ENCODE data around the gene ARHGAP5. TPM values are rescaled to one million over a fixed set of nuclear protein-coding genes. Genes with fewer than 3 reads are reported as not detected.

The ARHGAP5 gene
- polyA plus RNA-seq, 4 donors, result 14.9 to 64.9 (median 32.4) TPM

DNA sequence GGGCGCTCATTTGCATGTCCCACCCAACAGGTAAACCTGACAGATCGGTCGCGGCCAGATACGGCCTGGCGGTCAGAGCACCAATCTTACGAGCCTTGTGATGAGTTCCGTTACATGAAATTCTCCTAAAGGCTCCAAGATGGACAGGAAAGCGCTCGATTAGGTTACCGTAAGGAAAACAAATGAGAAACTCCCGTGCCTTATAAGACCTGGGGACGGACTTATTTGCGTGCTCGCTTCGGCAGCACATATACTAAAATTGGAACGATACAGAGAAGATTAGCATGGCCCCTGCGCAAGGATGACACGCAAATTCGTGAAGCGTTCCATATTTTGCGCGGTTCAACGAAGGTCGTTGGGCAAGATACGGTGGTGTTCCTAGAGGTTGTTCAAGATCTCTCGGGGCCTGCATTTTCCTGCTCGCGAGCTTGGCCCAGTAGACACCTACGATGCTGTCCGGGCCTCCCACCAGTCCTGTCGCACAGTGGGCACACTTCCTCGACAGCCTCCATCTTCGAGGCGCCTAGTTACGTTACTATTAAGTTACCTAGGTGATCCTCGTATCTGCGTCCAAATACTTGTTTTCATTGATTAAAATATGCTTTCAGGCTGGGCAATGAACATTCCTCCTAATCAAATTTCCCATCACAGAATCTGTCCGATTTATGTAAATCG lies 124.8 kb downstream of the ARHGAP5 start, which contains the start of gene RNU6-7:
TSS of gene RNU6-7 (plus strand) at position 230 of the 675 bp plus-strand sequence.
- peaks cover 0 to 15% (median 0%) of the 10 kb centered on the region in 3 donors for H3K4me1 ChIP-seq (ENCODE audit: control insufficient read depth in 3 of 3, insufficient read depth in 2 of 3, low read depth in 1 of 3, low read length in 2 of 3)
- H3K9me3 ChIP-seq (ENCODE audit: control insufficient read depth in 2 of 2, insufficient read depth in 1 of 2, low read depth in 1 of 2, low read length in 1 of 2), result no peaks in the 10 kb centered on the region
- peak in 1 of 2 donors; percentile 82 for DNase-seq
- peak within 1 kb of the TSS; percentile 68 to 96 (median 93) for H3K27ac ChIP-seq (ENCODE audit: low read depth in 1 of 3, low read length in 2 of 3)
- 1 to 3% (median 1%) methylated on average over 40 of the region's 40 CpGs for WGBS, 3 donors
- no peak for FAIRE-seq
- peak within 1 kb of the TSS; percentile 42 to 91 (median 71) for H3K4me3 ChIP-seq (ENCODE audit: low read depth in 1 of 3, low read length in 3 of 3)
- no peaks in the 10 kb centered on the region for H3K27me3 ChIP-seq (ENCODE audit: control insufficient read depth in 3 of 3, insufficient read depth in 3 of 3, low read length in 3 of 3)
- H3K36me3 ChIP-seq (ENCODE audit: control insufficient read depth in 3 of 3, insufficient read depth in 2 of 3, low read depth in 1 of 3, low read length in 3 of 3), result no peaks in the 10 kb centered on the region

DNA sequence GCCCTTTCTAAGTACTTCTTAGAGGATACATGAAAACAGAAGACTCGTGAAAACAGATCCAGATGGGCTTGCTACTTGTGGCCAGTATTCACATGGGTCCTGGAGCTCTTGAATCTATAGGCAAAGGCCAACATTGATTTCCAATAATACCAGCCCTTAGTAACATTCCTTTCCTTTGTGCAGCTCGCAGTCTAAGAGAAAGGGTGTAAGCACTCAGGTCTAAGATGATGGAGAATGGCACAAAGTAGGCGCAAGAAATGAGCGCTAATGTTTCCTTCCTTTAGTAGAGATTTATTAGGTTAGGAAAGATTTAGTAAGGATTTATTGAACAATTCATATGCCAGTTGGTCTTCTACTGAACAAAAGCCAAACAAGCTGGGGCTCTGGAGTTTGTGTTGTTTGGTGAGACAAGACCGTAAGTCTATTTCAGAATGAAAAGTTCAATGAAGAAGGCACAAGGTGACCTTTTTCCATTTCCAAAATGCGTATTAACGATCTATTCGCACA lies 125.4 kb downstream of the ARHGAP5 start:
- H3K4me1 ChIP-seq (ENCODE audit: control insufficient read depth in 3 of 3, insufficient read depth in 2 of 3, low read depth in 1 of 3, low read length in 2 of 3), result peaks cover 0 to 17% (median 0%) of the 10 kb centered on the region in 3 donors
- 0 to 2% (median 1%) methylated on average over 8 of the region's 8 CpGs for WGBS, 3 donors
- no peaks in the 10 kb centered on the region for H3K36me3 ChIP-seq (ENCODE audit: control insufficient read depth in 3 of 3, insufficient read depth in 2 of 3, low read depth in 1 of 3, low read length in 3 of 3)
- no peak for DNase-seq
- peak overlapping the region in 1 of 3 donors; percentile 91 for H3K4me3 ChIP-seq (ENCODE audit: low read depth in 1 of 3, low read length in 3 of 3)
- no peaks in the 10 kb centered on the region for H3K9me3 ChIP-seq (ENCODE audit: control insufficient read depth in 2 of 2, insufficient read depth in 1 of 2, low read depth in 1 of 2, low read length in 1 of 2)
- no peaks in the 10 kb centered on the region for H3K27me3 ChIP-seq (ENCODE audit: control insufficient read depth in 3 of 3, insufficient read depth in 3 of 3, low read length in 3 of 3)
- H3K27ac ChIP-seq (ENCODE audit: low read depth in 1 of 3, low read length in 2 of 3), result peak overlapping the region; percentile 68 to 96 (median 93)
- FAIRE-seq, result no peak

DNA sequence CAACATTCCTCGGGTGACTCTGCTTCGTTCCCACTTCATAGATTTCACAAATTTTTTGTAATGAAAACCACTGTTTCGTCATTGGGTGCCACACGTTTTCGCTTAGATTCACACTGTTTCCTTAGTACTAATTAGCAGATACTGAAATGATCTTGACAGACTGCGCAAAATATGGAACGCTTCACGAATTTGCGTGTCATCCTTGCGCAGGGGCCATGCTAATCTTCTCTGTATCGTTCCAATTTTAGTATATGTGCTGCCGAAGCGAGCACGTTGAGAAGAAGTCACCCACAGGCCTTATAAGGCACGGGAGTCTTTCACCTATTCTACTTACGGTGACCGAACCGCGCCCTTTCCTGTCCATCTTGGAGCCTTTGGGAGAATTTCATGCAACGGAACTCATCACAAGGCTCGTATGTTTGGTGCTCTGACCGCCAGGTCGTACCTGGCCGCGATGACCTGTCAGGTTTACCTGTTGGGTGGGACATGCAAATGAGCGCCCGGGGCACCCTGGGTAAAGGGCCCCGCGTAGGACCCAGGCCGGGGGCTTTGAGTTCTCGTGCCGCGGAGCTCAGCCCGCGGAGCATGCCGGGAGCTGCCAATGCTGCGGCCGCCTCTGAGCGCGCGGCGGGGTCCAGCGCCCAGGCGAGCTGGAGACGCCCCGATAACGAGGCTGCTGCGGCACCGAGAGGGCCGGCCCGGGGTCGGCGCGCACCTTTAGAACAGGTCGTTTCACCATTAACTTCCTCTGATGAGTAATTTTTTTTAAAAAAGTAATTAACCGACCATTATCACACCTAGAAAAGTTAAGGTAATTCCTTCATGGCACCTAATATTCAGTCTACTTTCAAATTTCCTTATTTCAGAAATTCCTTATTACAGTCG lies 126.1 kb downstream of the ARHGAP5 start, which contains the start of gene RNU6-8:
TSS of gene RNU6-8 (minus strand) at position 272 of the 885 bp plus-strand sequence.
- no peaks in the 10 kb centered on the region for H3K36me3 ChIP-seq (ENCODE audit: control insufficient read depth in 3 of 3, insufficient read depth in 2 of 3, low read depth in 1 of 3, low read length in 3 of 3)
- peak within 1 kb of the TSS; percentile 31 to 91 (median 62) for H3K4me3 ChIP-seq (ENCODE audit: low read depth in 1 of 3, low read length in 3 of 3)
- peaks cover 0 to 20% (median 0%) of the 10 kb centered on the region in 3 donors for H3K4me1 ChIP-seq (ENCODE audit: control insufficient read depth in 3 of 3, insufficient read depth in 2 of 3, low read depth in 1 of 3, low read length in 2 of 3)
- H3K27ac ChIP-seq (ENCODE audit: low read depth in 1 of 3, low read length in 2 of 3), result peak within 1 kb of the TSS; percentile 68 to 96 (median 93)
- no peaks in the 10 kb centered on the region for H3K9me3 ChIP-seq (ENCODE audit: control insufficient read depth in 2 of 2, insufficient read depth in 1 of 2, low read depth in 1 of 2, low read length in 1 of 2)
- 0 to 1% (median 0%) methylated on average over 57 of the region's 57 CpGs for WGBS, 3 donors
- no peaks in the 10 kb centered on the region for H3K27me3 ChIP-seq (ENCODE audit: control insufficient read depth in 3 of 3, insufficient read depth in 3 of 3, low read length in 3 of 3)
- DNase-seq (peak; percentile 77 to 96), FAIRE-seq (no peak)

DNA sequence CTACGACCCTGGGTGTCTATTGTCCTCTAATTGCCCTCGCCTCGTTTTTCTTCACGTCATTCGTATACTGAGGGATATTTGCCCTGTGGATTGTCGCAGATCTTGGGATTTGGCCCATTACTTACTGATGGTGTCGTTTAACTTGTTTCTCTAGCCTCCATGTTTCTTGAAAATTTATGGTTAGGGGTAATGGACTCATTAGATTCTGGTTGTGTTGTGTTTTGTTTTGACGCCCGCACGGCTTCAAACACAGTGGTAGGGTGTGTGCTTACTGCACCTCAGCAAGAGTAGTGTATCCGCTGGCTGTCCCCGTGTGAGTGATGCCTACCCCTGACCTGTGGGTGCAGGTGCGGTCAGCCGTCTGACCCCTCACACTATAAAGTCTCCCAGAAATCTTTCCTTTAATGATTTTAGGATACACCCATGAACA lies 126.8 kb downstream of the ARHGAP5 start:
- Histone ChIP-seq H3K27ac (ENCODE audit: low read depth in 1 of 3, low read length in 2 of 3) (peak overlapping the region in 2 of 3 donors; percentile 37 to 93), H3K36me3 (ENCODE audit: control insufficient read depth in 3 of 3, insufficient read depth in 2 of 3, low read depth in 1 of 3, low read length in 3 of 3) (no peaks in the 10 kb centered on the region), H3K4me1 (ENCODE audit: control insufficient read depth in 3 of 3, insufficient read depth in 2 of 3, low read depth in 1 of 3, low read length in 2 of 3) (peaks cover 0 to 20% (median 0%) of the 10 kb centered on the region in 3 donors), H3K27me3 (ENCODE audit: control insufficient read depth in 3 of 3, insufficient read depth in 3 of 3, low read length in 3 of 3) (no peaks in the 10 kb centered on the region), H3K4me3 (ENCODE audit: low read depth in 1 of 3, low read length in 3 of 3) (peak overlapping the region; percentile 4 to 91 (median 62)), H3K9me3 (ENCODE audit: control insufficient read depth in 2 of 2, insufficient read depth in 1 of 2, low read depth in 1 of 2, low read length in 1 of 2) (no peaks in the 10 kb centered on the region)
- DNase-seq, result peak; percentile 39 to 65
- 1 to 2% (median 2%) methylated on average over 14 of the region's 14 CpGs for WGBS, 3 donors
- FAIRE-seq, result no peak

DNA sequence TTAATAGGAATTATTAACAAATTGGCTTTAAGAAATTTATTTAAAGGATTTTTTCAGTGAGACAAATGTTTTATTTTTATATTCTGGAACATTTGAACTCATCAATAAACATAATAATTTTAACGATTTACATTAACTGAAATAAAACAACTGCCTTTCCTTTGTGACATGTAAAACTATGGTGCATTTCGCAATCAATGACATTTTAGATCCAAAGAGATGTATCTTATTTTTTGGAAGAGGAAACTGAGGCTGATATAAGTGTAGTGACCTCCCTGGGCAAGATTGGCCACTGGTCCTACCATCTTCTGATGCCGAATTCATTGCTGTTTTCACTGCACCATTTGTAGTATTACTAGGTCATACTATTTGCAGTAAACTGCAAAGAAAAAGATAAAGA lies 128.4 kb downstream of the ARHGAP5 start:
- no peaks in the 10 kb centered on the region for H3K27me3 ChIP-seq (ENCODE audit: control insufficient read depth in 3 of 3, insufficient read depth in 3 of 3, low read length in 3 of 3)
- H3K4me3 ChIP-seq (ENCODE audit: low read depth in 1 of 3, low read length in 3 of 3), result no peak overlapping the region
- peaks cover 0 to 20% (median 0%) of the 10 kb centered on the region in 3 donors for H3K4me1 ChIP-seq (ENCODE audit: control insufficient read depth in 3 of 3, insufficient read depth in 2 of 3, low read depth in 1 of 3, low read length in 2 of 3)
- H3K27ac ChIP-seq (ENCODE audit: low read depth in 1 of 3, low read length in 2 of 3), result no peak overlapping the region
- FAIRE-seq (no peak), DNase-seq (no peak)
- WGBS, 3 donors, result 92 to 94% (median 93%) methylated on average over 3 of the region's 3 CpGs
- H3K9me3 ChIP-seq (ENCODE audit: control insufficient read depth in 2 of 2, insufficient read depth in 1 of 2, low read depth in 1 of 2, low read length in 1 of 2), result no peaks in the 10 kb centered on the region
- no peaks in the 10 kb centered on the region for H3K36me3 ChIP-seq (ENCODE audit: control insufficient read depth in 3 of 3, insufficient read depth in 2 of 3, low read depth in 1 of 3, low read length in 3 of 3)

DNA sequence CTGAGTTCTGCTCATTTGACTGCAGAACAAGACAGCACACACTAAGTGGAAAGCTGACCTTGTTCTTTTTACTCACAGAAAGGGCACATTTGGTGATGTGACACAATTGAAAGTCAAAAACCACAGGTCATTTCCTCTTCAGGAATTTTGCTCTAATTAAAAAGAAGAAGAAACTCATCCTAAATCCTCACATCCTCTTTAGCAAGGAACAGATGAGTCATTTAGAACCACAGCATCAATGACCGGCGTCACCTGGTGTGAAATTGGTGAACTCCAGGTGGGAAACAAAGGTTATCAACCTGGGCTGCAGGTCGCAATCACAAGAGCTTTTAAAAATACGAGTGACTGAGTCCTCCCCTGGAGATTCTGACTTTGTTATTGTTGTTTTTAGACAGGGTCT lies 128.9 kb downstream of the ARHGAP5 start:
- H3K9me3 ChIP-seq (ENCODE audit: control insufficient read depth in 2 of 2, insufficient read depth in 1 of 2, low read depth in 1 of 2, low read length in 1 of 2), result no peaks in the 10 kb centered on the region
- 31 to 46% (median 44%) methylated on average over 4 of the region's 4 CpGs for WGBS, 3 donors
- no peak for DNase-seq

DNA sequence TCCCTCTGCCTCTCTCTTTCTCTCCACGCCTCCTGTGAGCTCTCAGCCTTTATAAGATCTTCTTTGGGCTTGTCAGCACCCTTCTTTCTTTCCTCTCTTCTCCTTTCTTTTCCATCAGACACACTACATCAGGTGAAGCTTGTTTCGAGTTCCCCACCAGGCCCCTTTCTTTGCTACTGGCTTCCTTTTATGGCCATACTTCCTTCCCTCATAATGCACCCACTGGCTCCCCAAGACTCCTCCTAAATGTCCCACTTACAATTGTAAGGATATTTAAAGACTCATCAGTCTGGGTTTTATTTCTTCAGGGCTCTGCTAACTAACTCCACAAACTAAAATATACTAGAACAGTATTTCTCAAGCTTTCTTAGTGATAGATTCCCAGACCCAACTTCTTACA lies 129.4 kb downstream of the ARHGAP5 start:
- Histone ChIP-seq H3K4me3 (ENCODE audit: low read depth in 1 of 3, low read length in 3 of 3) (no peak overlapping the region), H3K36me3 (ENCODE audit: control insufficient read depth in 3 of 3, insufficient read depth in 2 of 3, low read depth in 1 of 3, low read length in 3 of 3) (no peaks in the 10 kb centered on the region), H3K9me3 (ENCODE audit: control insufficient read depth in 2 of 2, insufficient read depth in 1 of 2, low read depth in 1 of 2, low read length in 1 of 2) (no peaks in the 10 kb centered on the region), H3K27me3 (ENCODE audit: control insufficient read depth in 3 of 3, insufficient read depth in 3 of 3, low read length in 3 of 3) (no peaks in the 10 kb centered on the region), H3K27ac (ENCODE audit: low read depth in 1 of 3, low read length in 2 of 3) (peak overlapping the region in 1 of 3 donors; percentile 48), H3K4me1 (ENCODE audit: control insufficient read depth in 3 of 3, insufficient read depth in 2 of 3, low read depth in 1 of 3, low read length in 2 of 3) (peaks cover 0 to 20% (median 0%) of the 10 kb centered on the region in 3 donors)
- 64 to 70% (median 66%) methylated on average over 2 of the region's 2 CpGs for WGBS, 3 donors
- DNase-seq (no peak), FAIRE-seq (no peak)

More for the DNA sequence above, 128.9 kb downstream of the ARHGAP5 start:
- no peaks in the 10 kb centered on the region for H3K36me3 ChIP-seq (ENCODE audit: control insufficient read depth in 3 of 3, insufficient read depth in 2 of 3, low read depth in 1 of 3, low read length in 3 of 3)
- H3K27ac ChIP-seq (ENCODE audit: low read depth in 1 of 3, low read length in 2 of 3), result peak overlapping the region in 1 of 3 donors; percentile 48
- H3K4me1 ChIP-seq (ENCODE audit: control insufficient read depth in 3 of 3, insufficient read depth in 2 of 3, low read depth in 1 of 3, low read length in 2 of 3), result peaks cover 0 to 20% (median 0%) of the 10 kb centered on the region in 3 donors
- no peak for FAIRE-seq
- no peak overlapping the region for H3K4me3 ChIP-seq (ENCODE audit: low read depth in 1 of 3, low read length in 3 of 3)
- H3K27me3 ChIP-seq (ENCODE audit: control insufficient read depth in 3 of 3, insufficient read depth in 3 of 3, low read length in 3 of 3), result no peaks in the 10 kb centered on the region

DNA sequence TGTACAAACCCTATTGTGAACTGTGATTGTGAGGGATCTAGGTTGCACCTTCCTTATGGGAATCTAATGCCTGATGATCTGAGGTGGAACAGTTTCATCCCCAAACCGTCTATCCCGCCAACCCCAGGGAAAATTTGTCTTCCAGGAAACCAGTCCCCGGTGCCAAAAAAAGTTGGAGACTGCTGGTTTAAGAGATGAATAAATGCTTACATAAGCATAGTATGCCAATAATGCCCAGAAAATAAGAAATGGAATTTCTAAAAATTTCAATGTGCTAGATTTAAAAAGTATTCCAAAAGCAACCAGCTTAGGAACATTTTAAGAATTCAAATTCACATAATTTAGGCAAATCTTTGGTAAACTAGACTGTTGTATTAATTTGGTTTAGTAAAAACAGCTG lies 131.4 kb downstream of the ARHGAP5 start:
- Histone ChIP-seq H3K4me1 (ENCODE audit: control insufficient read depth in 3 of 3, insufficient read depth in 2 of 3, low read depth in 1 of 3, low read length in 2 of 3) (peaks cover 0 to 18% (median 0%) of the 10 kb centered on the region in 3 donors), H3K4me3 (ENCODE audit: low read depth in 1 of 3, low read length in 3 of 3) (no peak overlapping the region), H3K36me3 (ENCODE audit: control insufficient read depth in 3 of 3, insufficient read depth in 2 of 3, low read depth in 1 of 3, low read length in 3 of 3) (no peaks in the 10 kb centered on the region), H3K27me3 (ENCODE audit: control insufficient read depth in 3 of 3, insufficient read depth in 3 of 3, low read length in 3 of 3) (no peaks in the 10 kb centered on the region), H3K27ac (ENCODE audit: low read depth in 1 of 3, low read length in 2 of 3) (no peak overlapping the region), H3K9me3 (ENCODE audit: control insufficient read depth in 2 of 2, insufficient read depth in 1 of 2, low read depth in 1 of 2, low read length in 1 of 2) (no peaks in the 10 kb centered on the region)
- FAIRE-seq (no peak), DNase-seq (no peak)
- 89 to 96% (median 93%) methylated on average over 3 of the region's 3 CpGs for WGBS, 3 donors

Data from small intestine (tissue), 7 donors.